Kidney epithelial cell (primary cell): ENCODE results near the gene TIPRL. TPM values are rescaled to one million over a fixed set of nuclear protein-coding genes. Genes with fewer than 3 reads are reported as not detected.

Experiments
- DNase-seq: peaks from one replicate; pipeline ENCODE4 v3.0.0-alpha.2; 2010; ENCODE audit warnings: low read depth
- H3K27me3 ChIP-seq: 2 replicates; pipeline ENCODE4 v1.6.0; 2011; ENCODE audit warnings: low read length; ENCODE audit not compliant: control insufficient read depth, insufficient read depth
- H3K36me3 ChIP-seq: 2 replicates; pipeline ENCODE4 v1.5.1; 2011; ENCODE audit warnings: low read length; ENCODE audit not compliant: control insufficient read depth, insufficient read depth
- H3K4me3 ChIP-seq: 2 replicates; pipeline ENCODE4 v1.5.1; 2011; ENCODE audit warnings: low read depth, mild to moderate bottlenecking, control low read depth, low read length
- total RNA-seq: library from RNA; depleted of rRNA; stranded (reverse); fragments of >200 nt; gene quantifications from 2 replicates; pipeline ENCODE4 v1.2.3, GENCODE V29; 2015
- TF ChIP-seq, protein P1 (sequence below): IDR thresholded peaks from 2 replicates; pipeline ENCODE4 v1.5.1; 2011; ENCODE audit warnings: mild to moderate bottlenecking, moderate library complexity, low read length, control low read depth, inconsistent platforms; ENCODE audit not compliant: insufficient read depth, poor library complexity, severe bottlenecking

TIPRL gene
- total RNA-seq, 1 donor from 2014 or later: 49.0 TPM

DNA sequence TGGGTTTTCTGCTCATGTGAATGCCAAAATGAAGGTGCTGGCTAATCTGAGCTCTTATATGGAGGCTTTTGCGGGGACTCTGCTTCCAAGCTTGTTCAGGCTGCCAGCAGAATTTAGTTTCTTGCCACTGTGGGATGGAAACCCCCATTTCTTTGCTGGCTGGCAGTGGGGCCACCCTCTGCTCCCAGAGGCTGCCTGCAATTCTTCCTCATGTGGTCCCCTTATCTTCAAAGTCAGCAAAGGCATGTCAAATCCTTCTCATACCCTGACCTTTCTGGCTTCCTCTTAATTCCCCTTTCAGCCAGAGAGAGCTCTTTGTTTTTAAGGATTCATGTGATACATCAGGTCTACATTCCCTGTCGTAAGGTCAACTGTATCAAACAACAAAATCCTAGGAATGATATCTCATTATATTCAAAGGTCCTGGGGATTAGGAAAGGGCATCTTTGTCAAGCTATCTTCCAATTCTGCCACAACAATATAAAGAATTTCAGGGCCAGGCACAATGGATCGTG lies 36.8 kb upstream of the TIPRL start:
- H3K4me3 ChIP-seq: no peak overlapping the region
- DNase-seq: no peak
- no peaks in the 10 kb centered on the region for H3K36me3 ChIP-seq
- TF ChIP-seq, protein P1, sequence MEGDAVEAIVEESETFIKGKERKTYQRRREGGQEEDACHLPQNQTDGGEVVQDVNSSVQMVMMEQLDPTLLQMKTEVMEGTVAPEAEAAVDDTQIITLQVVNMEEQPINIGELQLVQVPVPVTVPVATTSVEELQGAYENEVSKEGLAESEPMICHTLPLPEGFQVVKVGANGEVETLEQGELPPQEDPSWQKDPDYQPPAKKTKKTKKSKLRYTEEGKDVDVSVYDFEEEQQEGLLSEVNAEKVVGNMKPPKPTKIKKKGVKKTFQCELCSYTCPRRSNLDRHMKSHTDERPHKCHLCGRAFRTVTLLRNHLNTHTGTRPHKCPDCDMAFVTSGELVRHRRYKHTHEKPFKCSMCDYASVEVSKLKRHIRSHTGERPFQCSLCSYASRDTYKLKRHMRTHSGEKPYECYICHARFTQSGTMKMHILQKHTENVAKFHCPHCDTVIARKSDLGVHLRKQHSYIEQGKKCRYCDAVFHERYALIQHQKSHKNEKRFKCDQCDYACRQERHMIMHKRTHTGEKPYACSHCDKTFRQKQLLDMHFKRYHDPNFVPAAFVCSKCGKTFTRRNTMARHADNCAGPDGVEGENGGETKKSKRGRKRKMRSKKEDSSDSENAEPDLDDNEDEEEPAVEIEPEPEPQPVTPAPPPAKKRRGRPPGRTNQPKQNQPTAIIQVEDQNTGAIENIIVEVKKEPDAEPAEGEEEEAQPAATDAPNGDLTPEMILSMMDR: no peak
- H3K27me3 ChIP-seq: no peaks in the 10 kb centered on the region

DNA sequence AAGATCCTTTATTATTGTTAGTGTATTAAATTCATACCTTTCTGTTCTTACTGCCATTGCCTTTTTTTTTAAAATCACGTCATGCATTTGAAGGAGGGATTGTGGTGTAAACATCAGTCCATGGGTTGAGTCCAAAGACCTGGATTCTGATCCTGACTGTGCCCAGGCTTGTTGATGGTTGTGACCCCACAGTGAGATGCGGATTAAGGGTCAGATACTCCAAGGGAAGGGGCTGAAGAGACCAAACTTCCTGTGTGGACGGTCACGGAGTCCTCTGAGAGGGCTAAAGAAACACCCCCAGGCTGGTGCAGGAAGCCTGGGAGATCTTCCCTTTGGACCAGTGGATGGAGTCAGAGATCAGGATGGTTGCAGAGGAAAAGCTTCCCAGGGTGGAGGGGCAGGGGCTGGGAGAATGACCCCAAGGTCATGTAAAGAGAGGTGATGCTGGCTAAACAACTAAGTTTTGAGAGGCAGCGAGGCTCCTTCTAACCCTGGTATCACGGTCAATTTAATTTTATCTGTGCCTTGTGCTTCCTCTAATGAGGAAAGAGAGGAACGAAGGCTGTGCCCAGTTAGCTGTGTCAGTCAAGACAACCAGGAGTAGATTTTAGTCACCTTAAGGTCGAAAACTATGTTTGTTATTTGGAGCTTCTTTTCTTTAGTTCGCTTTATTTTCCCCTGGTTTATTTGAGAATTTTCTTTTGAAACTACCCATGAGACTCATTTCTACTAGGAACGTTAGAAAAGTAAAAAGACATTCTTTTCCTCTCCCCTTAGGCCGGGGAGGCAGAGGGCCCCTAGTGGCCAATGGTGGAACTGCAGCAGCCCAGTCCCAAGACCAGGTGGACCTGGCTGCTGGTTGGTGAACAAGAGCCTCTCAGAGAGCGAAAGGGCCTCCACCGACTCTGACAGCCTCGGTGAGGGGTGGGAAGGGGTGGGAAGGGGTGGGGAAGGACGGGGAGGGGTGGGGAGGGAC lies 33.3 kb upstream of the TIPRL start:
- Histone ChIP-seq H3K36me3 (no peaks in the 10 kb centered on the region), H3K4me3 (no peak overlapping the region), H3K27me3 (no peaks in the 10 kb centered on the region)
- peak; percentile 50 for DNase-seq
- TF ChIP-seq, protein P1: peak; percentile 99

DNA sequence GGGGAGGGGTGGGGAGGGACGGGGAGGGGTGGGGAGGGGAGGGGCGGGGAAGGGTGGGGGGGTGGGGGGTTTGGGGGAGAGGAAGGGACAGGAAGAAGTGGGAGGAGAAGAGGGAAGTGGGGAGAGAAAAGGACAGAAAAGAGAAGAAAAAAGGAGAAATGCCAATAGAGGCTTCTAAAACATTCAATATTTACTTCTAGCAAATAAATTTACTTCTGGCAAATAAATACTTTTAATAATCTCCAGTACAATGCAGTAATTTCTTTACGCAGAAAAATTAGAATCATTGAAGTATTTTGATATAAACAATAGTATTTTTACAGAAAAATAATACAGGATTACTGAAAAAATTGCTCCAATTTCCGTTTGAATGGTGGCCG lies 32.6 kb upstream of the TIPRL start:
- Histone ChIP-seq H3K36me3 (no peaks in the 10 kb centered on the region), H3K4me3 (no peak overlapping the region), H3K27me3 (no peaks in the 10 kb centered on the region)
- TF ChIP-seq, protein P1: no peak
- DNase-seq: no peak

DNA sequence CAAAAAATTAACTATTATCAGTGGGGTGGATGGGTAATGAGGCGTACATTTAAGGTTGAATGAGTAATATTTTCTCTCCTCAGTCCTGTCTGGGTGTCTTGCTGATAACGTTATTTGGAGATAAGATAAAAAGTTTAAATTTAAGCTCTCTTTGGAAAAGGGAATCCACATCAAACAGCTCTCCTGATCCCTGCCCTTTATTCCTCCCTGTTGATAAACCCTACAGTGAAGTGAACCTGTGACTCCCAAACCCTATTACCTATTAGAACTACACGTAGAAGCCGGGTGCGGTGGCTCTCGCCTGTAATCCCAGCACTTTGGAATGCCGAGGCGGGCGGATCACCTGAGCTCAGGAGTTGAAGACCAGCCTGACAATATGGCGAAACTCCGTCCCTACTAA lies 32.1 kb upstream of the TIPRL start:
- H3K27me3 ChIP-seq: no peaks in the 10 kb centered on the region
- H3K4me3 ChIP-seq: no peak overlapping the region
- DNase-seq: no peak
- TF ChIP-seq, protein P1: no peak
- H3K36me3 ChIP-seq: no peaks in the 10 kb centered on the region

DNA sequence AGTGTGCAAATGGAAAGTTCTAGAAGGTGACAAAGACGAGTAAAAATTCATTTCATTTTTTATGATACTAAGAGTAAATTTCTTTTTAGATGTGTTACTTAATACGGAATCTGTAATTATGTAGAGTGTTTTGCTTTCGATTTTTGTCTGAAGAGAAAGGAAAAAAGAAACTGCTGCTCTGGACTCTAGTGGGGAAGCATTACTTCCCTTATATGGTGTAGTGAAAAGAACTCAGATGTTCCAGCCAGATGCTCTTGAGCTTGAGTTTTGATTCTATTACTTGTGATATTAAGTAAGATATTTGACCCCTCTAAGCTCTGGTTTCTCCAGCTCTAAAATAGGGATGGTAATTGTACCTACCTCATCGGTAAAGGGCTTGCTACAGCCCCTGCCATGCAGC lies 29.8 kb upstream of the TIPRL start:
- no peak overlapping the region for H3K4me3 ChIP-seq
- H3K36me3 ChIP-seq: no peaks in the 10 kb centered on the region
- no peak for DNase-seq
- TF ChIP-seq, protein P1: no peak
- H3K27me3 ChIP-seq: no peaks in the 10 kb centered on the region
